ENCODE measurements around the gene REXO1.

The REXO1 gene

GRCh38 chr19:1790054-1790792 lies 58.1 kb downstream of the REXO1 start:
- DNase-seq (ENCODE audit: low read depth in 2 of 2) = no peak

GRCh38 chr19:1789261-1790041 lies 58.8 kb downstream of the REXO1 start:
- DNase-seq (ENCODE audit: low read depth in 2 of 2) = no peak

GRCh38 chr19:1787116-1787515 lies 61.2 kb downstream of the REXO1 start:
- DNase-seq (ENCODE audit: low read depth in 2 of 2) = no peak

GRCh38 chr19:1786668-1787067 lies 61.6 kb downstream of the REXO1 start:
- DNase-seq (ENCODE audit: low read depth in 2 of 2) = no peak

GRCh38 chr19:1785310-1785709 lies 63.0 kb downstream of the REXO1 start:
- no peak for DNase-seq (ENCODE audit: low read depth in 2 of 2)

GRCh38 chr19:1783874-1784273 lies 64.4 kb downstream of the REXO1 start:
- no peak for DNase-seq (ENCODE audit: low read depth in 2 of 2)

GRCh38 chr19:1783354-1783753 lies 64.9 kb downstream of the REXO1 start:
- no peak for DNase-seq (ENCODE audit: low read depth in 2 of 2)

GRCh38 chr19:1782521-1782920 lies 65.8 kb downstream of the REXO1 start:
- DNase-seq (ENCODE audit: low read depth in 2 of 2) = no peak

- DNase-seq (ENCODE audit: low read depth in 2 of 2) = no peak
These were observed 67.9 kb downstream of the REXO1 start for GRCh38 chr19:1780272-1780958.

- DNase-seq (ENCODE audit: low read depth in 2 of 2) = no peak
These were observed 68.7 kb downstream of the REXO1 start for GRCh38 chr19:1779574-1779973.

- DNase-seq (ENCODE audit: low read depth in 2 of 2) = no peak
These were observed 71.1 kb downstream of the REXO1 start for GRCh38 chr19:1777149-1777548.

GRCh38 chr19:1776606-1777147 lies 71.6 kb downstream of the REXO1 start:
- no peak for DNase-seq (ENCODE audit: low read depth in 2 of 2)

GRCh38 chr19:1775951-1776605 lies 72.2 kb downstream of the REXO1 start:
- no peak for DNase-seq (ENCODE audit: low read depth in 2 of 2)

GRCh38 chr19:1774989-1775772 lies 73.1 kb downstream of the REXO1 start:
- DNase-seq (ENCODE audit: low read depth in 2 of 2) = peak in 1 of 2 donors; percentile 17

- DNase-seq (ENCODE audit: low read depth in 2 of 2) = no peak
These were observed 75.1 kb downstream of the REXO1 start for GRCh38 chr19:1773184-1773583.

- no peak for DNase-seq (ENCODE audit: low read depth in 2 of 2)
These were observed 77.3 kb downstream of the REXO1 start for GRCh38 chr19:1770866-1771576.

- no peak for DNase-seq (ENCODE audit: low read depth in 2 of 2)
These were observed 78.7 kb downstream of the REXO1 start for GRCh38 chr19:1769645-1769985.

- no peak for DNase-seq (ENCODE audit: low read depth in 2 of 2)
These were observed 79.2 kb downstream of the REXO1 start for GRCh38 chr19:1768918-1769644.

- DNase-seq (ENCODE audit: low read depth in 2 of 2) = no peak
These were observed 80.0 kb downstream of the REXO1 start for GRCh38 chr19:1768248-1768647.

- DNase-seq (ENCODE audit: low read depth in 2 of 2) = peak in 1 of 2 donors; percentile 46
These were observed 80.8 kb downstream of the REXO1 start for GRCh38 chr19:1767464-1767933.

All from stimulated activated CD8-positive, alpha-beta memory T cell treated with anti-CD3 and anti-CD28 coated beads, Interleukin-2, amount 100 ng/mL, for 48 hours (primary cell).